Prostate gland (tissue), 2 donors: ENCODE measurements around the gene EFCAB8. TPM values are rescaled to one million over a fixed set of nuclear protein-coding genes. Genes with fewer than 3 reads are reported as not detected.

Experiments
- DNase-seq: peaks from one replicate; pipeline ENCODE4 v3.0.0-alpha.2; 2019; ENCODE audit warnings: low spot score
- H3K27ac ChIP-seq, 2 donors: fragments of 200-600 bp; sonication (generic); 2 replicates each; pipeline ENCODE4 v1.5.1; 2017 to 2019
- H3K27me3 ChIP-seq: fragments of 200-600 bp; sonication (generic); replicated peaks from 2 replicates; pipeline ENCODE4 v1.5.1; 2019; ENCODE audit not compliant: insufficient read depth
- H3K36me3 ChIP-seq, 2 donors: fragments of 200-600 bp; sonication (generic); 1 replicate in 1 of 2; 2 replicates in 1 of 2; pipeline versions ENCODE4 v1.5.1 to v1.8.1; 2017 to 2019
- H3K4me1 ChIP-seq: fragments of 200-600 bp; sonication (generic); replicated peaks from 2 replicates; pipeline ENCODE4 v1.5.1; 2019
- H3K4me3 ChIP-seq, 2 donors: fragments of 200-600 bp; sonication (generic); 2 replicates each; pipeline ENCODE4 v1.5.1; 2017 to 2019
- H3K9me3 ChIP-seq: fragments of 200-600 bp; sonication (generic); 2 replicates; pipeline ENCODE4 v1.5.1; 2017
- POLR2A ChIP-seq: fragments of 450-650 bp; IDR thresholded peaks from one replicate; pipeline ENCODE4 v1.6.1; 2016; ENCODE audit warnings: antibody characterized with exemption, mild to moderate bottlenecking
- POLR2AphosphoS5 ChIP-seq: sonication (generic); formaldehyde crosslinking; IDR thresholded peaks from one replicate; pipeline ENCODE4 v1.6.1; 2017; ENCODE audit warnings: antibody characterized with exemption
- WGBS: methylation state at CpG from one replicate; pipeline ENCODE4 v1.1.5; 2018; 5-methylcytosine and 5-hydroxymethylcytosine counted together
- intact Hi-C: fragments of 100-400 bp; cut with DNase I; formaldehyde crosslinking; loops from one replicate; pipeline ENCODE4 v1.14.2; 2022
- total RNA-seq, 2 donors: library from RNA; depleted of rRNA; stranded (reverse); fragments of >200 nt; gene quantifications; one replicate each; pipeline ENCODE4 v1.1.0, GENCODE V29; 2016
- TF ChIP-seq, protein P1 (sequence below), 4 experiments: fragments of 200-600 bp in 2 of 4; fragments of 450-650 bp in 2 of 4; sonication (generic) in 2 of 4; IDR thresholded peaks; 1 replicate in 3 of 4; 2 replicates in 1 of 4; pipeline ENCODE4 v1.5.1; 2016 to 2019; ENCODE audit warnings: antibody characterized with exemption in 4 of 4, mild to moderate bottlenecking in 2 of 4, moderate library complexity in 2 of 4

EFCAB8 gene
- total RNA-seq, 2 donors from 2014 or later = 0.87 to 1.8 TPM

DNA sequence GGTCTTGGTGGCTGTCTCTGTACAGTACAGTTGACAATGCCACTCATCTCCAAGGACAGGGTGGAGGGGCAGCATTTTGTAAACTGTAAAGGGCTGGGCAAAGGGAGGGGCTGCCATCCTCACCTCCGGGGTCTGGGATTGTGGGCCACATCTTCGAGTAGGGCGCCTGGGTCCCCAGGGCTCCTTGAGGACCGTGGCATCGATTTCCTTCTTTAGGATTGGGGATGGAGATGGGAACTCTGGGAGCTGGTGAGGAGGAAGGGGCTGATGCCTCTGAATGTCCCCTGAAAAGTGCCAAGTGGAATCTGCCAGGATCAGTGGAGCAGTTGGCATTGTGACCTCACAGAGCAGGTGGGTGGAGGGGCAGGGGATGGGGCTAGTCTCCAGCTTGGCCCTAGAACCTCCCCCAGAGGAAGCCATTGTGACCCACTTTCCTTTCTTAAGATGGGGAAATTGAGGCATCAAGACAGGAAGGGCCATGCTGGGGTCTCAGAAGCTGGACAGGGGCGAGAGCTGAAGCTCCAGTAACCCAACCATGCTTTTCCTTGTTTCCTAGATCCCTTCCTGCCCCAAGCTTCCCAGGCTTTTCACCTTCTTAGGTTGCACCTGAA lies 145.5 kb downstream of the EFCAB8 start, which contains the start of gene SUN5:
Gene SUN5, minus strand, starts transcription at position 293 of the 611 bp plus-strand sequence. Its CDS starts 93 bp downstream, at position 200.
- no peak for DNase-seq
- Histone ChIP-seq H3K36me3 (no peaks in the 10 kb centered on the region), H3K9me3 (no peaks in the 10 kb centered on the region), H3K27me3 (no peaks in the 10 kb centered on the region), H3K4me3 (no peak within 1 kb of the TSS), H3K27ac (no peak within 1 kb of the TSS), H3K4me1 (no peaks in the 10 kb centered on the region)
- intact Hi-C loops = no loop called here
- TF ChIP-seq POLR2A (no peak), POLR2AphosphoS5 (no peak)
- TF ChIP-seq, protein P1, sequence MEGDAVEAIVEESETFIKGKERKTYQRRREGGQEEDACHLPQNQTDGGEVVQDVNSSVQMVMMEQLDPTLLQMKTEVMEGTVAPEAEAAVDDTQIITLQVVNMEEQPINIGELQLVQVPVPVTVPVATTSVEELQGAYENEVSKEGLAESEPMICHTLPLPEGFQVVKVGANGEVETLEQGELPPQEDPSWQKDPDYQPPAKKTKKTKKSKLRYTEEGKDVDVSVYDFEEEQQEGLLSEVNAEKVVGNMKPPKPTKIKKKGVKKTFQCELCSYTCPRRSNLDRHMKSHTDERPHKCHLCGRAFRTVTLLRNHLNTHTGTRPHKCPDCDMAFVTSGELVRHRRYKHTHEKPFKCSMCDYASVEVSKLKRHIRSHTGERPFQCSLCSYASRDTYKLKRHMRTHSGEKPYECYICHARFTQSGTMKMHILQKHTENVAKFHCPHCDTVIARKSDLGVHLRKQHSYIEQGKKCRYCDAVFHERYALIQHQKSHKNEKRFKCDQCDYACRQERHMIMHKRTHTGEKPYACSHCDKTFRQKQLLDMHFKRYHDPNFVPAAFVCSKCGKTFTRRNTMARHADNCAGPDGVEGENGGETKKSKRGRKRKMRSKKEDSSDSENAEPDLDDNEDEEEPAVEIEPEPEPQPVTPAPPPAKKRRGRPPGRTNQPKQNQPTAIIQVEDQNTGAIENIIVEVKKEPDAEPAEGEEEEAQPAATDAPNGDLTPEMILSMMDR (IDR thresholded peaks at IDR 0.05) = no peak
- WGBS = 87% methylated on average over 6 of the region's 6 CpGs

DNA sequence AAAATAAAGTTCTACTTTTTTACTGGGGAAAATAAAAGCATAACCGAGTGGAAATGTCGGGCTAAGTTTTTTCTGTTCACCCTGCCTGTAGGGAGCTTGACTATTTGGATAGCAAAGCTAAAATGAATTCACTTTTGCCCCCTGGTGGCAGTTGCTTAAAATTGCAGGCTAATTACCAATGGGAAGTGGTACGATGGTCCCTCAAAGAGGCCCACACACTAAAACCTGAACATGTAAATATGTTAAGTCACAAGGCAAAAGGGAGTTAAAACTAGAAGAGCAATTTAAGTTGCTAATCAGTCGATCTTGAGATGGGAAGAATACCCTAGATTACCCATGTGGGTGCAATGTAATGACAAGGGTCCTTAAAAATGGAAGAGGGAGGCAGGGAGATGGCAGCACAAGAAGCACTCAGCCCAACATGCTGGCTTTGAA lies 146.4 kb downstream of the EFCAB8 start:
- WGBS = 59% methylated on average over 4 of the region's 4 CpGs
- no peaks in the 10 kb centered on the region for H3K9me3 ChIP-seq

DNA sequence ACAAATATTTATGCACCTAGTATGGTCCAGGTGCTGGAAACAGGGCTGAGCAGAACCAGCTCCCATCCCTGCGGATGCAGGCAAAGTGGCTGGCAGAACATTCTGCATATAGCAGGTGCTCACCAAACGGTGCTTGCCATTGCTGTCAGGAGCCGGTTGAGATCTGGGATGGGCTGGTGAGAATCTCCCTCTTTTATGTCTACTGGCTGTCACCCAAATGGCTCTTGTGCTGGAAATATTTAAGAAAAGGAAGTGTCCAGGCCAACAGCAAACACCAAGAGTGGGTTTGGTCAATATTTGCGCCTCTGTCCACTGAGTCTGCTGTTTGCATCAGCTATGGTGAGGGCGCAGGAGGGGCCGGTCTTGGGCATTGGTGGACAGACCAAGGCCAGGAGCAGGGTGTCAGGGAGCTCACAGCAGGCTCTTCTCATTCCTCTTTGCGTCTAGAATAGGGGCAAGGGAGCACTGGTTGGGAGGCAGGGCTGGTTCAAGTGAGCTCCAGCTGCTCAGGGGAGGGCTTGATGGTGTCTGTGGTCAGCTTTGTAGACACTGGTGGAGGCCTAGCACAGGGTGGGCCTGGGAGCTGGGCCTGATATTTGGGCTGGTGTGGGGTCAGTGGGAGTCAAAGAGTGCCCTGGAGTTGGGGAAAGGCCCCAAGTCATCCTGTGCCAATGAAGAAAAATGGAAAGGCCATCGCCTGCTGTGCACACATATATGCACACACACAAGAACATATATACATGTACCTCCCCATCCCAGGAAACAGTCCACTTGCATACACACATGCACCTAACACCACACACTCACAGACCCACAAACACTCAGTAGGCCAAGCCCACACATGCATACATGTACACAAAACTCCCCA lies 147.4 kb downstream of the EFCAB8 start:
- Histone ChIP-seq H3K4me3 (no peak overlapping the region), H3K27ac (no peak overlapping the region)
- peak; percentile 14 for DNase-seq

More for the DNA sequence above, 146.4 kb downstream of the EFCAB8 start:
- Histone ChIP-seq H3K27me3 (no peaks in the 10 kb centered on the region), H3K36me3 (no peaks in the 10 kb centered on the region), H3K4me1 (peaks cover 4% of the 10 kb centered on the region), H3K4me3 (no peak overlapping the region), H3K27ac (no peak overlapping the region)
- TF ChIP-seq POLR2AphosphoS5 = no peak
- TF ChIP-seq, protein P1 (IDR thresholded peaks at IDR 0.05) = peak in 1 of 4 experiments; percentile 36
- intact Hi-C loops = no loop called here
- no peak for DNase-seq

DNA sequence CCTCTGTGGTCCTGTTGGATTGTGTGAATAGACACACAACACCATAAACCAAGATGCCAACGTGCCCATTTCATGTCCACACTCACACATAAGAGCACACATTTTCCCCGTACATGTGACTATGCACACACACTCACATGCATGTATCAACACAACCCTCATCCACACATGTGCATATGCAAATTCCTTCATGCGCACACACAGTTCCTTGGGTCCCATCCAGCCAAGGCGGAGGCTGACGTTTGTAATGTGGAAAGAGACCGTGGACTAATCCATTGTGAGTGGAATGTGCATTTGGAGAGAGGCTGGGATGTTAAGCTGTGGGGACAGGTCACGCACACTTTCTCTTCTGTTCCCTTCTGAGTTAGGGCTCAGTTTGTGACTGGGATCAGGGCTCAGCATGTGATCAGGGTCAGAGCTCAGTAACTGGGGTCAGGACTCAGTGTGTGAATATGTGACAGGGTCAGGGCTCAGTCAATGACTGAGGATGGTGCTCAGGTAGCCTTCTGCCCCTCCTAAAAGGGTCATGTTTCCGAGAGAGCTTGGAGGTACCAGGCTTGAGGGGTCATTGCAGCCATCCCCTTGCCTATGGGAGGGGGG lies 148.2 kb downstream of the EFCAB8 start:
- peaks cover 4% of the 10 kb centered on the region for H3K4me1 ChIP-seq
- no peaks in the 10 kb centered on the region for H3K27me3 ChIP-seq
- intact Hi-C loops = no loop called here
- no peak overlapping the region for H3K4me3 ChIP-seq
- no peak overlapping the region for H3K27ac ChIP-seq
- H3K9me3 ChIP-seq = no peaks in the 10 kb centered on the region
- no peaks in the 10 kb centered on the region for H3K36me3 ChIP-seq
- DNase-seq = no peak
- TF ChIP-seq POLR2AphosphoS5 = no peak
- TF ChIP-seq, protein P1 (IDR thresholded peaks at IDR 0.05) = no peak
- no peak for TF ChIP-seq POLR2A
- 82% methylated on average over 8 of the region's 8 CpGs for WGBS

More for the DNA sequence above, 147.4 kb downstream of the EFCAB8 start:
- Histone ChIP-seq H3K9me3 (no peaks in the 10 kb centered on the region), H3K4me1 (peaks cover 4% of the 10 kb centered on the region), H3K36me3 (no peaks in the 10 kb centered on the region), H3K27me3 (no peaks in the 10 kb centered on the region)
- intact Hi-C loops = no loop called here
- 70% methylated on average over 8 of the region's 8 CpGs for WGBS
- TF ChIP-seq POLR2A (no peak), POLR2AphosphoS5 (no peak)
- TF ChIP-seq, protein P1 (IDR thresholded peaks at IDR 0.05) = no peak
